HL-60 (cell line): ENCODE results near the gene POLE.

ENCODE experiments used
- CTCF ChIP-seq: IDR thresholded peaks from one replicate; pipeline ENCODE4 v1.5.1; 2011; ENCODE audit warnings: low read length, control low read depth, inconsistent platforms; ENCODE audit not compliant: insufficient read depth
- GABPA ChIP-seq: IDR thresholded peaks from 2 replicates; pipeline ENCODE4 v1.6.1; 2012; ENCODE audit warnings: low read depth

DNA sequence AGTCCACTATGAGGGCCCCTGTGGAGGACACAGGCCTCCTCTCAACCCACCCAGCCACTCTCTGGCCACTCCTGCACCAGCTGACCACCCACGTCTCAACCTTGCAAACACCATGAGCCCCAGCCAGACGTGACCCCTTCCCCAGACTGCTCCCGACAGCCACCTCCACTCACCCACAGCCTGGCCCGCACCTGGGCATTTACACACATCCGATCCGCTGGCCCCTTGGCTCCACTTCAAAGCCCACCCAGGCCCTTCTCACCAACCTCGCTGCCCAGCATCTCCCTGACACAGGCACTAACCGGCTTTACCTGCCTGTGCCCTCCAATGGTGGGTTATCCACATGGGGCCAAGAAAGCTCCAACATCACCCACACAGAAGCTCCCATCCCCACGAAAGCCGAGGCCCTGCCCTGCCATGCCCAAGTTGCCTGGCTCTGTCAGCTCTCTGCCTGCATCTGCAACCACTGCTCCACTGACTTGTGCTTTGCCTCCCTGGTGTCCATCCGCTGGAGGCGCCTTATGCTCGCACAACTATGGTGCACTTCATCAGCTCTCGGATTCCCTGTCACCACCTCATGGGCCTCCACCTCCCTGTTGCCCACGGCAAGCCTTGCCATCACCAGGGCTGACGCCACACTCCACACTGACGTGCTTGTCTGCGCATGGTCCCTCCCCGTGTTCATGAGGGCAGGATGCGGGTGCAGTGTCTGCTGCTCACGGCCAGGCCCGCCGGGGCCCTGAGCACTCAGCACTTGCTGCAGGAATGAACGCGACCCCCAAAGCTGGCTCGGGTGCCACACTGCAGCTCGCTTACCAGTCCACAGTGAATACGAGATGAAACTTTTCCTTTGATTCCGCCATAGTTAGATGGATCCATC lies 51.8 kb downstream of the POLE start:
- no peak for TF ChIP-seq GABPA
- TF ChIP-seq CTCF: no peak
